ENCODE data around the gene UBTF.
A peak's percentile ranks its signal among the peaks of the same experiment; 100 is the strongest.

UBTF gene

GRCh38 chr17:44193326-44194084, 26.0 kb downstream of the UBTF start:
- DNase-seq = no peak

- DNase-seq = no peak
Observed at GRCh38 chr17:44192750-44193149, 26.7 kb downstream of the UBTF start.

GRCh38 chr17:44191941-44192496, 27.5 kb downstream of the UBTF start:
- no peak for DNase-seq

DNA sequence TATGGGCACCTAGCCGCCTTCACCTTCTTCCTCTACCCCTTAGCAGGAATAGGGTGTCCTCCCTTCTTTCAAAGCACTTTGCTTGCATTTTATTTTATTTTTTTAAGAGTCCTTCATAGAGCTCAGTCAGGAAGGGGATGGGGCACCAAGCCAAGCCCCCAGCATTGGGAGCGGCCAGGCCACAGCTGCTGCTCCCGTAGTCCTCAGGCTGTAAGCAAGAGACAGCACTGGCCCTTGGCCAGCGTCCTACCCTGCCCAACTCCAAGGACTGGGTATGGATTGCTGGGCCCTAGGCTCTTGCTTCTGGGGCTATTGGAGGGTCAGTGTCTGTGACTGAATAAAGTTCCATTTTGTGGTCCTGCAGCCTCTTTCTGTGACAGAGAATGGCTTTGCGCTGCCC, 28.1 kb downstream of the UBTF start:
- no peak for DNase-seq

DNA sequence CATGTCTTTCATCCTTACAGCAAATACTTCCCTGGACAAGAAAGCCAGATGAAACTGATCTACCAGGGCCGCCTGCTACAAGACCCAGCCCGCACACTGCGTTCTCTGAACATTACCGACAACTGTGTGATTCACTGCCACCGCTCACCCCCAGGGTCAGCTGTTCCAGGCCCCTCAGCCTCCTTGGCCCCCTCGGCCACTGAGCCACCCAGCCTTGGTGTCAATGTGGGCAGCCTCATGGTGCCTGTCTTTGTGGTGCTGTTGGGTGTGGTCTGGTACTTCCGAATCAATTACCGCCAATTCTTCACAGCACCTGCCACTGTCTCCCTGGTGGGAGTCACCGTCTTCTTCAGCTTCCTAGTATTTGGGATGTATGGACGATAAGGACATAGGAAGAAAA, 29.0 kb downstream of the UBTF start:
- no peak for DNase-seq

- DNase-seq = no peak
Observed at GRCh38 chr17:44188576-44189403, 30.7 kb downstream of the UBTF start.

GRCh38 chr17:44187131-44187899, 32.2 kb downstream of the UBTF start:
- DNase-seq = no peak

- peak; percentile 100 for DNase-seq
Observed at GRCh38 chr17:44186307-44187130, 33.0 kb downstream of the UBTF start, which contains the start of gene TMUB2. Gene TMUB2, plus strand, starts transcription at chr17:44186972. Its CDS starts 737 bp downstream, at chr17:44187709.

GRCh38 chr17:44184212-44184810, 35.2 kb downstream of the UBTF start:
- DNase-seq = no peak

DNA sequence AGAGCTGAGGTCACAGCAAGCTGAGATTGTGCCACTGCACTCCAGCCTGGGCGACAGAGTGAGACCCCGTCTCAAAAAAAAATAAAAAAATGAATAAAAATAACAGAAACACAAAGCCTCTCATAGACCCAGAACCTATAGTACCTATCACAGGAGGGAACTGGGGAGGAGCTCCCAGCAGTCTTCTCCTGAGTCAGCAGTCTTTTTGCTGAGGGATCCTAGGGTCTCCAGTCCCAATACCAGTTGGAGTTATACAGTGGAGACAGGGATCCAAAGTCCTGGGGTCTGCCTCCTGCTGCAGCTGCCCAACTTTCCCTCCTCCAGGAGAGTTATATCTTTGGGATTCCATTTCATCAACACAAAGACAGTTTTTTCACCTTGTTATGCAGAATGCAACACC, 36.5 kb downstream of the UBTF start:
- DNase-seq = no peak

GRCh38 chr17:44178133-44178532, 41.3 kb downstream of the UBTF start:
- DNase-seq = no peak

DNA sequence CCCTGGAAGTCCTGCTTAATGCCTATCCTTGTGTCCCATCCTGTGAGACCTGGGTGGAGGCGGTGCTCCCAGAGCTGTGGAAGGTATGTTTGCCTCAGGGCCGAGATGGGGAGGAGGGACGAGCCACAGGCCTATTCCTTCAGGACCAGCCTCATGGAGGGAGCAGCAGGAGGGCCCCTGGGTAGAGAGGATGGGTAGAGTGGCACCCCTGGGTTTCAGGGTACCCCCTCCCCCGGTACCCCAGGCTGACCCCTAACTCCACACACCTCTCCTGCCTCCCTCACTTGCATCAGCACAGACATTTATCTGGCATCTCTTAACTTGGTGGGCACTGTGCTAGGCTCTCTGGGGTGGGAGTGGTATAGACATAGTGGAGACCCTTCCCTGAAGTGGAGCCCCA, 41.8 kb downstream of the UBTF start:
- DNase-seq = no peak

GRCh38 chr17:44176671-44177501, 42.6 kb downstream of the UBTF start:
- no peak for DNase-seq

GRCh38 chr17:44176257-44176656, 43.2 kb downstream of the UBTF start:
- DNase-seq = no peak

GRCh38 chr17:44174427-44174826, 45.0 kb downstream of the UBTF start:
- no peak for DNase-seq

GRCh38 chr17:44171931-44172455, 47.5 kb downstream of the UBTF start:
- no peak for DNase-seq

GRCh38 chr17:44170499-44171201, 48.8 kb downstream of the UBTF start, which contains the start of gene ASB16:
Gene ASB16, plus strand, starts transcription at chr17:44170704. Its CDS starts 86 bp downstream, at chr17:44170790.
- DNase-seq = no peak

DNA sequence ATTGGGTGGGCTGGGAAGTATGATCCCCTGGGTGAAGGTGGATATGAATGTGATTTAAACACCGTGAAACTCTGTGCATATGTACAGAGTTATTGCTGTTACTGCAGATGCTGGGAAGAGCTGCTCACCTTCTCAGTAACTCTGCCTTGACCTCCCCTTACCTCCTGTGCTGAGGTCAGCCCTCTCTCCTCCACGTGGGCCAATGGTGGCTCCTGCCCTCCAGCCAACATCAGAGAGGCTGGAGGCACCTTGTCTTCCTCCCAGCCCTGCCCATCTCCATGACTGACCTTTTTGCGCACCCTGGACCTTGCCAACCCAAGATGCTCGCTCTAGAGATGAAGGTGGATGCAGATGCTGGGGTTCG, 49.4 kb downstream of the UBTF start:
- no peak for DNase-seq

GRCh38 chr17:44167181-44167861, 52.2 kb downstream of the UBTF start:
- DNase-seq = no peak
